GM12878 (cell line): ENCODE measurements around the gene TTLL11. TPM values are rescaled to one million over a fixed set of nuclear protein-coding genes. Genes with fewer than 3 reads are reported as not detected.

Experiments
- ATAC-seq: fragments of 200-7000 bp; cut with Tn5 transposase; 3 replicates; pipeline ENCODE4 v1.9.1; 2020; ENCODE audit warnings: mild to moderate bottlenecking, moderate library complexity
- BruUV-seq: library from RNA; stranded (reverse); fragments of 400-500 nt; replicated peaks from 2 replicates; lab custom pipeline; 2021; lab: Mats Ljungman, UMichigan
- CTCF ChIA-PET: fragments of 300-600 bp; sonication (Branson Sonifier 250); formaldehyde crosslinking; extraction: SDS; loops from one replicate; lab custom pipeline; 2021; ENCODE audit warnings: inconsistent platforms; lab: Yijun Ruan, JAX
- POLR2A ChIA-PET: fragments of 350-600 bp; formaldehyde crosslinking; extraction: SDS; loops from one replicate; lab custom pipeline; 2021; ENCODE audit warnings: inconsistent platforms; lab: Charles Lee
- RAD21 ChIA-PET: fragments of 300-600 bp; sonication (Branson Sonifier 250); formaldehyde crosslinking; loops from one replicate; lab custom pipeline; 2023; ENCODE audit warnings: antibody characterized with exemption; ENCODE audit not compliant: unreplicated experiment; lab: Charles Lee
- SMC1A ChIA-PET: fragments of 300-600 bp; sonication (Branson Sonifier 250); formaldehyde crosslinking; loops from one replicate; lab custom pipeline; 2023; ENCODE audit not compliant: unreplicated experiment, uncharacterized antibody; lab: Charles Lee
- DNase-seq: peaks from one replicate; pipeline ENCODE4 v3.0.0-alpha.2; 2011; ENCODE audit warnings: low read depth, low spot score
- FAIRE-seq: peaks from 3 replicates; lab custom pipeline; 2011; peaks lifted over from hg19 to GRCh38; lab: Jason Lieb, UNC
- H2AFZ ChIP-seq: 2 replicates; pipeline ENCODE4 v1.6.0; 2011; ENCODE audit warnings: low read depth, low read length, control low read depth; ENCODE audit not compliant: control insufficient read depth
- H3K27ac ChIP-seq: 2 replicates; pipeline ENCODE4 v1.5.1; 2011; ENCODE audit warnings: control low read depth; ENCODE audit not compliant: control insufficient read depth, insufficient read depth
- H3K27me3 ChIP-seq, 2 experiments: replicated peaks in 1 of 2; 2 replicates each; pipeline versions ENCODE4 v1.6.0 to v1.6.1; 2011; ENCODE audit warnings: low read length in 1 of 2; ENCODE audit not compliant: control insufficient read depth in 2 of 2, insufficient read depth in 2 of 2
- H3K36me3 ChIP-seq, 2 experiments: 2 replicates each; pipeline ENCODE4 v1.5.1; 2011; ENCODE audit warnings: low read length in 1 of 2; ENCODE audit not compliant: control insufficient read depth in 2 of 2, insufficient read depth in 2 of 2
- H3K4me1 ChIP-seq: 2 replicates; pipeline ENCODE4 v1.6.1; 2011; ENCODE audit warnings: mild to moderate bottlenecking, low read length, moderate library complexity, mixed read lengths; ENCODE audit not compliant: control insufficient read depth, insufficient read depth
- H3K4me2 ChIP-seq: 2 replicates; pipeline ENCODE4 v1.6.0; 2011; ENCODE audit warnings: control low read depth; ENCODE audit not compliant: control insufficient read depth, insufficient read depth
- H3K4me3 ChIP-seq: fragments of 200-600 bp; sonication (generic); 2 replicates; pipeline ENCODE4 v1.5.1; 2016
- H3K79me2 ChIP-seq: 2 replicates; pipeline ENCODE4 v1.6.0; 2011; ENCODE audit warnings: low read length; ENCODE audit not compliant: control insufficient read depth, insufficient read depth
- H3K9ac ChIP-seq: 2 replicates; pipeline ENCODE4 v1.8.0; 2011; ENCODE audit warnings: low read length, control low read depth, mixed read lengths; ENCODE audit not compliant: control insufficient read depth, insufficient read depth
- H3K9me3 ChIP-seq: replicated peaks from 3 replicates; pipeline ENCODE4 v1.5.1; 2011; ENCODE audit warnings: mild to moderate bottlenecking, low read length; ENCODE audit not compliant: control insufficient read depth, insufficient read depth
- H4K20me1 ChIP-seq: 2 replicates; pipeline ENCODE4 v1.6.0; 2011; ENCODE audit not compliant: control insufficient read depth, insufficient read depth
- BCLAF1 ChIP-seq: fragments of 450-650 bp; IDR thresholded peaks from 2 replicates; pipeline ENCODE4 v1.6.1; 2017; ENCODE audit warnings: antibody characterized with exemption, mild to moderate bottlenecking, moderate library complexity
- EED ChIP-seq: sonication (generic); IDR thresholded peaks from 2 replicates; pipeline ENCODE4 v1.6.1; 2016; ENCODE audit warnings: antibody characterized with exemption, low read depth
- GABPA ChIP-seq: IDR thresholded peaks from 2 replicates; pipeline ENCODE4 v1.6.1; 2014; ENCODE audit warnings: antibody characterized with exemption, low read depth, mild to moderate bottlenecking, inconsistent platforms
- MAX ChIP-seq: IDR thresholded peaks from 2 replicates; pipeline ENCODE4 v1.6.1; 2012; ENCODE audit warnings: low read depth, low read length, improper control_type of control experiment
- PBX3 ChIP-seq: IDR thresholded peaks from 2 replicates; pipeline ENCODE4 v1.6.1; 2011; ENCODE audit warnings: mild to moderate bottlenecking, low read depth, low read length, moderate library complexity; ENCODE audit not compliant: insufficient replicate concordance
- TARDBP ChIP-seq: IDR thresholded peaks from 2 replicates; pipeline ENCODE4 v1.6.1; 2016; ENCODE audit warnings: borderline replicate concordance
- TCF12 ChIP-seq: IDR thresholded peaks from 2 replicates; pipeline ENCODE4 v1.6.1; 2011; ENCODE audit warnings: low read depth, mild to moderate bottlenecking, low read length
- WGBS: methylation state at CpG from one replicate; pipeline ENCODE4 v1.1.6; 2016; ENCODE audit warnings: low lambda C conversion rate; ENCODE audit not compliant: insufficient replicate concordance, insufficient coverage; ENCODE audit errors: missing lambda C conversion rate; 5-methylcytosine and 5-hydroxymethylcytosine counted together
- in situ Hi-C: fragments of 300-500 bp; cut with MboI; formaldehyde crosslinking; loops from 9 replicates; pipeline ENCODE4 v1.14.3; 2018; ENCODE audit warnings: mixed read lengths
- intact Hi-C: fragments of 100-400 bp; cut with micrococcal nuclease; formaldehyde crosslinking; loops from one replicate; pipeline ENCODE4 v1.14.2; 2022; ENCODE audit not compliant: unreplicated experiment
- polyA plus RNA-seq, 11 experiments: library from polyadenylated mRNA; depleted of rRNA in 4 of 11; unstranded in 6 of 11; stranded (reverse) in 5 of 11; fragments of >200 nt; fragmentation: Nextera tagmentation in 4 of 11; fragmentation: Illumina TruSeq in 1 of 11; extraction: Ambion mirVana in 4 of 11; extraction: Trizol in 1 of 11; gene quantifications; 1 replicate in 1 of 11; 2 replicates in 10 of 11; pipeline versions ENCODE4 v1.2.1 to v1.2.3, GENCODE V29; 2011 to 2016; ENCODE audit warnings: inconsistent platforms in 2 of 11, missing spikeins in 2 of 11, low read depth in 1 of 11
- total RNA-seq, 4 experiments: library from RNA; depleted of rRNA in 3 of 4; stranded (reverse); fragments of >200 nt in 3 of 4; fragmentation: Illumina TruSeq in 1 of 4; extraction: Trizol in 1 of 4; gene quantifications; 2 replicates each; pipeline versions ENCODE4 v1.2.1 to v1.2.3, GENCODE V29; 2013 to 2021
- TF ChIP-seq, protein P1 (sequence below), 3 experiments: IDR thresholded peaks in 2 of 3; conservative IDR thresholded peaks in 1 of 3; 2 replicates each; pipeline ENCODE4 v1.5.1; 2011; ENCODE audit warnings: low read depth in 3 of 3, low read length in 3 of 3, mild to moderate bottlenecking in 3 of 3, control low read depth in 2 of 3, moderate library complexity in 2 of 3, inconsistent platforms in 1 of 3, mixed read lengths in 1 of 3; ENCODE audit not compliant: control insufficient read depth in 2 of 3, insufficient read depth in 1 of 3; ENCODE audit errors: extremely low read depth in 1 of 3
- TF ChIP-seq, protein P2 (sequence below): IDR thresholded peaks from 2 replicates; pipeline ENCODE4 v1.6.1; 2012; ENCODE audit warnings: low read depth, low read length, improper control_type of control experiment
- TF ChIP-seq, protein P3 (sequence below): fragments of 450-650 bp; IDR thresholded peaks from 2 replicates; pipeline ENCODE4 v1.6.1; 2016; ENCODE audit warnings: mild to moderate bottlenecking

TTLL11 gene
- total and polyA plus RNA-seq, 10 of the 15 experiments (the other 5 are each of a cell fraction or from before 2014, with no cell fraction given): 1.2 to 3.7 (median 2.9) TPM

GRCh38 chr9:121996783-121997182, 96.3 kb downstream of the TTLL11 start:
- no peaks in the 10 kb centered on the region for H3K36me3 ChIP-seq
- BruUV-seq: no TSS peak

More at GRCh38 chr9:121996783-121997182, 96.3 kb downstream of the TTLL11 start:
- Histone ChIP-seq H2AFZ (no peak overlapping the region), H3K4me1 (no peaks in the 10 kb centered on the region), H3K79me2 (no peaks in the 10 kb centered on the region), H3K9me3 (no peaks in the 10 kb centered on the region), H3K4me3 (no peak overlapping the region), H3K27ac (no peak overlapping the region), H3K9ac (no peak overlapping the region), H3K27me3 (no peaks in the 10 kb centered on the region), H3K4me2 (no peak overlapping the region), H4K20me1 (no peaks in the 10 kb centered on the region)
- ChIA-PET RAD21 (interaction anchor here (1.0 kb wide), 1 partner anchor 60 kb away, joined by 3 read pairs; no protein-coding TSS in a partner anchor), CTCF (interaction anchor here (0.7 to 1.6 kb wide), 2 partner anchors 310 to 448 kb away, joined by 3 read pairs; no protein-coding TSS in a partner anchor), POLR2A (no interaction called here), SMC1A (interaction anchor here (0.7 kb wide), 1 partner anchor 309 kb away, joined by 3 read pairs; no protein-coding TSS in a partner anchor)
- intact Hi-C loops (no loop called here), in situ Hi-C loops (no loop called here)
- DNase-seq: no peak
- TF ChIP-seq BCLAF1: no peak
- no peak for TF ChIP-seq TCF12
- no peak for TF ChIP-seq MAX
- TF ChIP-seq, protein P1, sequence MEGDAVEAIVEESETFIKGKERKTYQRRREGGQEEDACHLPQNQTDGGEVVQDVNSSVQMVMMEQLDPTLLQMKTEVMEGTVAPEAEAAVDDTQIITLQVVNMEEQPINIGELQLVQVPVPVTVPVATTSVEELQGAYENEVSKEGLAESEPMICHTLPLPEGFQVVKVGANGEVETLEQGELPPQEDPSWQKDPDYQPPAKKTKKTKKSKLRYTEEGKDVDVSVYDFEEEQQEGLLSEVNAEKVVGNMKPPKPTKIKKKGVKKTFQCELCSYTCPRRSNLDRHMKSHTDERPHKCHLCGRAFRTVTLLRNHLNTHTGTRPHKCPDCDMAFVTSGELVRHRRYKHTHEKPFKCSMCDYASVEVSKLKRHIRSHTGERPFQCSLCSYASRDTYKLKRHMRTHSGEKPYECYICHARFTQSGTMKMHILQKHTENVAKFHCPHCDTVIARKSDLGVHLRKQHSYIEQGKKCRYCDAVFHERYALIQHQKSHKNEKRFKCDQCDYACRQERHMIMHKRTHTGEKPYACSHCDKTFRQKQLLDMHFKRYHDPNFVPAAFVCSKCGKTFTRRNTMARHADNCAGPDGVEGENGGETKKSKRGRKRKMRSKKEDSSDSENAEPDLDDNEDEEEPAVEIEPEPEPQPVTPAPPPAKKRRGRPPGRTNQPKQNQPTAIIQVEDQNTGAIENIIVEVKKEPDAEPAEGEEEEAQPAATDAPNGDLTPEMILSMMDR (IDR thresholded peaks at IDR 0.05 in 2 of 3, conservative IDR thresholded peaks at IDR 0.05 in 1 of 3; ENCODE audit: control insufficient read depth in 2 of 3, extremely low read depth in 1 of 3, insufficient read depth in 1 of 3, low read depth in 3 of 3, low read length in 3 of 3): no peak
- TF ChIP-seq, protein P2, sequence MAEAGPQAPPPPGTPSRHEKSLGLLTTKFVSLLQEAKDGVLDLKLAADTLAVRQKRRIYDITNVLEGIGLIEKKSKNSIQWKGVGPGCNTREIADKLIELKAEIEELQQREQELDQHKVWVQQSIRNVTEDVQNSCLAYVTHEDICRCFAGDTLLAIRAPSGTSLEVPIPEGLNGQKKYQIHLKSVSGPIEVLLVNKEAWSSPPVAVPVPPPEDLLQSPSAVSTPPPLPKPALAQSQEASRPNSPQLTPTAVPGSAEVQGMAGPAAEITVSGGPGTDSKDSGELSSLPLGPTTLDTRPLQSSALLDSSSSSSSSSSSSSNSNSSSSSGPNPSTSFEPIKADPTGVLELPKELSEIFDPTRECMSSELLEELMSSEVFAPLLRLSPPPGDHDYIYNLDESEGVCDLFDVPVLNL: no peak
- TF ChIP-seq EED: no peak
- TF ChIP-seq TARDBP: no peak
- no peak for TF ChIP-seq GABPA
- TF ChIP-seq PBX3: no peak
- TF ChIP-seq, protein P3, sequence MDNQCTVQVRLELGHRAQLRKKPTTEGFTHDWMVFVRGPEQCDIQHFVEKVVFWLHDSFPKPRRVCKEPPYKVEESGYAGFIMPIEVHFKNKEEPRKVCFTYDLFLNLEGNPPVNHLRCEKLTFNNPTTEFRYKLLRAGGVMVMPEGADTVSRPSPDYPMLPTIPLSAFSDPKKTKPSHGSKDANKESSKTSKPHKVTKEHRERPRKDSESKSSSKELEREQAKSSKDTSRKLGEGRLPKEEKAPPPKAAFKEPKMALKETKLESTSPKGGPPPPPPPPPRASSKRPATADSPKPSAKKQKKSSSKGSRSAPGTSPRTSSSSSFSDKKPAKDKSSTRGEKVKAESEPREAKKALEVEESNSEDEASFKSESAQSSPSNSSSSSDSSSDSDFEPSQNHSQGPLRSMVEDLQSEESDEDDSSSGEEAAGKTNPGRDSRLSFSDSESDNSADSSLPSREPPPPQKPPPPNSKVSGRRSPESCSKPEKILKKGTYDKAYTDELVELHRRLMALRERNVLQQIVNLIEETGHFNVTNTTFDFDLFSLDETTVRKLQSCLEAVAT: no peak
- no peak for FAIRE-seq
- WGBS: 94% methylated on average over 4 of the region's 4 CpGs
- ATAC-seq: no peak
